ENCODE data around the gene PTDSS2. TPM values are rescaled to one million over a fixed set of nuclear protein-coding genes. Genes with fewer than 3 reads are reported as not detected.

Gene PTDSS2
- total and polyA plus RNA-seq, 2 of the 4 experiments (the other 2 are of a cell fraction) = 23.5 to 26.6 TPM

DNA sequence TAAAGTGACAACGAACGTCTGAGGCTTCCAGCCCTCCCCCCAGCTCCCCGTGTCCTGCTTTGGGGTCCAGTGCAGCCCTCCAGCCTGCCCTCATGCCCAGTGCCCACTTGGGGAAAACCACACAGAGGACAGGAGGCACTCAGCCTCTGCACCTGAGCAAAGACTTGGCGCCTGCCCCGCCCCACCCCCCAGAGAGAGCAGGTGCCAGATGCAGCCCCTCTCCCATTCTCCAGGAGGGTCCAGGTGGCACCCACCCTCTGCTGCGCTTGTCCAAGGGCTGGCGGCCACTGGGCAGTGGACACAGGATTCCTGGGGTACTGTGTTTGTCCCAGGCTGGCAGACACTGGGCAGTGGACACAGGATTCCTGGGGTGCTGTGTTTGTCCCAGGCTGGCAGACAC is 41.3 kb downstream of the PTDSS2 start:
- DNase-seq (no peak), ATAC-seq (ENCODE audit: low read depth) (no peak)
- POLR2A ChIA-PET (ENCODE audit: unreplicated experiment) = no interaction called here
- H3K36me3 ChIP-seq (ENCODE audit: control insufficient read depth, insufficient read depth, low read length) = peaks cover 40% of the 10 kb centered on the region
- peaks cover 0 to 11% of the 10 kb centered on the region in 2 experiments; a peak in 1 of 4 replicates for H3K79me1 ChIP-seq (ENCODE audit: low read depth in 1 of 2, low read length in 2 of 2)
- H3K14ac ChIP-seq (replicated peaks; ENCODE audit: low read depth, low read length) = no peak overlapping the region
- no peak overlapping the region for H3K56ac ChIP-seq (ENCODE audit: extremely low read depth, insufficient read depth, low read length)
- dilution Hi-C loops (cut with HindIII; ENCODE audit: low sequenced_read_pairs, unreplicated experiment) (no loop called here), intact Hi-C loops (cut with micrococcal nuclease) (no loop called here), in situ Hi-C loops (cut with MboI; ENCODE audit: low sequenced_read_pairs) (no loop called here)
- H3K4me2 ChIP-seq (ENCODE audit: low read depth, low read length) = no peak overlapping the region
- CTCF ChIA-PET = no interaction called here
- no peaks in the 10 kb centered on the region for H3K4me1 ChIP-seq (ENCODE audit: control insufficient read depth, insufficient read depth, low read length)
- H3K27me3 ChIP-seq (ENCODE audit: control insufficient read depth, insufficient read depth, low read length) = no peaks in the 10 kb centered on the region
- H2AK9ac ChIP-seq (replicated peaks; ENCODE audit: low read depth, low read length, poor library complexity) = no peak overlapping the region
- H3K18ac ChIP-seq (ENCODE audit: low read depth, low read length) = no peak overlapping the region
- H3K9me3 ChIP-seq (ENCODE audit: control insufficient read depth, insufficient read depth, low read length) = no peaks in the 10 kb centered on the region
- BruUV-seq (replicated peaks) = no TSS peak
- no peak overlapping the region for H2BK15ac ChIP-seq (ENCODE audit: low read depth, low read length)
- no peak overlapping the region for H2BK120ac ChIP-seq (ENCODE audit: low read depth, low read length)
- no peak overlapping the region for H3K4me3 ChIP-seq (ENCODE audit: insufficient read depth, low read depth, low read length)
- H3K9me1 ChIP-seq (ENCODE audit: insufficient read depth, low read length) = no peaks in the 10 kb centered on the region
- 89% methylated on average over 5 of the region's 7 CpGs; no CpG with 5 or more reads in 1 of the 2 experiments for WGBS, 2 experiments (ENCODE audit: extremely low coverage in 2 of 2, insufficient read length in 1 of 2)
- H3K9ac ChIP-seq (ENCODE audit: low read depth, low read length) = no peak overlapping the region
- peaks cover 5% of the 10 kb centered on the region for H4K20me1 ChIP-seq (ENCODE audit: insufficient read depth, low read length)
- TF ChIP-seq CEBPB (IDR thresholded peaks at IDR 0.05; ENCODE audit: low read depth, low read length) = no peak
- no peak for TF ChIP-seq BHLHE40 (IDR thresholded peaks at IDR 0.05; ENCODE audit: low read depth, low read length)
- TF ChIP-seq, protein P1, sequence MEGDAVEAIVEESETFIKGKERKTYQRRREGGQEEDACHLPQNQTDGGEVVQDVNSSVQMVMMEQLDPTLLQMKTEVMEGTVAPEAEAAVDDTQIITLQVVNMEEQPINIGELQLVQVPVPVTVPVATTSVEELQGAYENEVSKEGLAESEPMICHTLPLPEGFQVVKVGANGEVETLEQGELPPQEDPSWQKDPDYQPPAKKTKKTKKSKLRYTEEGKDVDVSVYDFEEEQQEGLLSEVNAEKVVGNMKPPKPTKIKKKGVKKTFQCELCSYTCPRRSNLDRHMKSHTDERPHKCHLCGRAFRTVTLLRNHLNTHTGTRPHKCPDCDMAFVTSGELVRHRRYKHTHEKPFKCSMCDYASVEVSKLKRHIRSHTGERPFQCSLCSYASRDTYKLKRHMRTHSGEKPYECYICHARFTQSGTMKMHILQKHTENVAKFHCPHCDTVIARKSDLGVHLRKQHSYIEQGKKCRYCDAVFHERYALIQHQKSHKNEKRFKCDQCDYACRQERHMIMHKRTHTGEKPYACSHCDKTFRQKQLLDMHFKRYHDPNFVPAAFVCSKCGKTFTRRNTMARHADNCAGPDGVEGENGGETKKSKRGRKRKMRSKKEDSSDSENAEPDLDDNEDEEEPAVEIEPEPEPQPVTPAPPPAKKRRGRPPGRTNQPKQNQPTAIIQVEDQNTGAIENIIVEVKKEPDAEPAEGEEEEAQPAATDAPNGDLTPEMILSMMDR (conservative IDR thresholded peaks at IDR 0.05; ENCODE audit: low read depth, low read length) = no peak
- no peak for TF ChIP-seq CHD1 (IDR thresholded peaks at IDR 0.05; ENCODE audit: low read depth, low read length)
- no peak for TF ChIP-seq MXI1 (IDR thresholded peaks at IDR 0.05; ENCODE audit: borderline replicate concordance, low read depth, low read length)
- no peak for TF ChIP-seq NFE2L2 (IDR thresholded peaks at IDR 0.05; ENCODE audit: low read depth, low read length)
- TF ChIP-seq, protein P2, sequence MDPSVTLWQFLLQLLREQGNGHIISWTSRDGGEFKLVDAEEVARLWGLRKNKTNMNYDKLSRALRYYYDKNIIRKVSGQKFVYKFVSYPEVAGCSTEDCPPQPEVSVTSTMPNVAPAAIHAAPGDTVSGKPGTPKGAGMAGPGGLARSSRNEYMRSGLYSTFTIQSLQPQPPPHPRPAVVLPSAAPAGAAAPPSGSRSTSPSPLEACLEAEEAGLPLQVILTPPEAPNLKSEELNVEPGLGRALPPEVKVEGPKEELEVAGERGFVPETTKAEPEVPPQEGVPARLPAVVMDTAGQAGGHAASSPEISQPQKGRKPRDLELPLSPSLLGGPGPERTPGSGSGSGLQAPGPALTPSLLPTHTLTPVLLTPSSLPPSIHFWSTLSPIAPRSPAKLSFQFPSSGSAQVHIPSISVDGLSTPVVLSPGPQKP (IDR thresholded peaks at IDR 0.05; ENCODE audit: borderline replicate concordance, low read depth, low read length) = no peak
- no peak for TF ChIP-seq SMC3 (IDR thresholded peaks at IDR 0.05; ENCODE audit: low read depth, low read length)
- no peak for TF ChIP-seq RAD21 (IDR thresholded peaks at IDR 0.05; ENCODE audit: low read length)
- no peak for TF ChIP-seq FOS (IDR thresholded peaks at IDR 0.05; ENCODE audit: low read depth, low read length)
- no peak for TF ChIP-seq MAZ (IDR thresholded peaks at IDR 0.05; ENCODE audit: borderline replicate concordance, low read depth, low read length)
- no peak for TF ChIP-seq RFX5 (IDR thresholded peaks at IDR 0.05; ENCODE audit: low read depth, low read length)
- TF ChIP-seq MAFK (IDR thresholded peaks at IDR 0.05; ENCODE audit: low read depth, low read length) = no peak
- TF ChIP-seq POLR2A (IDR thresholded peaks at IDR 0.05; ENCODE audit: low read depth, low read length) = no peak
- TF ChIP-seq RCOR1 (IDR thresholded peaks at IDR 0.05; ENCODE audit: insufficient replicate concordance, low read length) = no peak
- TF ChIP-seq, protein P3, sequence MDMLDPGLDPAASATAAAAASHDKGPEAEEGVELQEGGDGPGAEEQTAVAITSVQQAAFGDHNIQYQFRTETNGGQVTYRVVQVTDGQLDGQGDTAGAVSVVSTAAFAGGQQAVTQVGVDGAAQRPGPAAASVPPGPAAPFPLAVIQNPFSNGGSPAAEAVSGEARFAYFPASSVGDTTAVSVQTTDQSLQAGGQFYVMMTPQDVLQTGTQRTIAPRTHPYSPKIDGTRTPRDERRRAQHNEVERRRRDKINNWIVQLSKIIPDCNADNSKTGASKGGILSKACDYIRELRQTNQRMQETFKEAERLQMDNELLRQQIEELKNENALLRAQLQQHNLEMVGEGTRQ (IDR thresholded peaks at IDR 0.05; ENCODE audit: low read depth, low read length) = no peak
- no peak overlapping the region for H4K91ac ChIP-seq (ENCODE audit: insufficient read depth, low read depth, low read length)
- no peak overlapping the region for H2AK5ac ChIP-seq (ENCODE audit: low read depth, low read length)
- H3K27ac ChIP-seq (ENCODE audit: insufficient read depth, low read length) = no peak overlapping the region
- no peak overlapping the region for H4K8ac ChIP-seq (ENCODE audit: low read depth in 2 of 2, low read length in 2 of 2)
- no peak overlapping the region for H3K23ac ChIP-seq (ENCODE audit: low read depth, low read length)
- H4K5ac ChIP-seq (ENCODE audit: low read depth, low read length) = no peak overlapping the region
- H3K4ac ChIP-seq (ENCODE audit: low read depth, low read length) = no peak overlapping the region
- H2BK5ac ChIP-seq (ENCODE audit: low read depth, low read length, poor library complexity, severe bottlenecking) = no peak overlapping the region
- no peak overlapping the region for H2BK20ac ChIP-seq (ENCODE audit: low read depth, low read length)
- no peak overlapping the region for H2AFZ ChIP-seq (replicated peaks; ENCODE audit: low read length, poor library complexity)
